Measurements from ENCODE around the gene CNTNAP2.

GRCh38 chr7:147759327-147759943 is 1642.8 kb downstream of the CNTNAP2 start:
- TF ChIP-seq CTCF (IDR thresholded peaks at IDR 0.05; ENCODE audit: insufficient read depth, low read length, poor library complexity, severe bottlenecking) (no peak), EZH2phosphoT487 (conservative IDR thresholded peaks at IDR 0.05; ENCODE audit: low read length) (no peak)
